HUES48 (cell line): ENCODE results near the gene ZSWIM5.
"Not testable (repeated sequence)": the region's sequence is repeated elsewhere in the genome, so short reads cannot be mapped to it uniquely, and the experiment has no call there.

Source experiments
- H3K27ac ChIP-seq: one replicate; pipeline ENCODE4 v1.7.0; 2013; ENCODE audit warnings: low read depth, low read length, inconsistent platforms
- H3K27me3 ChIP-seq: 2 replicates; pipeline ENCODE4 v1.6.1; 2013; ENCODE audit warnings: mild to moderate bottlenecking, low read length; ENCODE audit not compliant: control insufficient read depth, insufficient read depth
- H3K36me3 ChIP-seq: 2 replicates; pipeline ENCODE4 v1.6.1; 2013; ENCODE audit warnings: low read length; ENCODE audit not compliant: control insufficient read depth, insufficient read depth
- H3K4me1 ChIP-seq: 2 replicates; pipeline ENCODE4 v1.6.1; 2013; ENCODE audit warnings: mild to moderate bottlenecking, low read length; ENCODE audit not compliant: control insufficient read depth, insufficient read depth
- H3K4me3 ChIP-seq: 2 replicates; pipeline ENCODE4 v1.5.1; 2013; ENCODE audit warnings: mild to moderate bottlenecking, low read depth, low read length
- H3K9ac ChIP-seq: 2 replicates; pipeline ENCODE4 v1.6.1; 2013; ENCODE audit warnings: mild to moderate bottlenecking, low read depth, low read length, moderate library complexity
- H3K9me3 ChIP-seq: 2 replicates; pipeline ENCODE4 v1.6.1; 2013; ENCODE audit warnings: low read length; ENCODE audit not compliant: control insufficient read depth, insufficient read depth

The ZSWIM5 gene

DNA sequence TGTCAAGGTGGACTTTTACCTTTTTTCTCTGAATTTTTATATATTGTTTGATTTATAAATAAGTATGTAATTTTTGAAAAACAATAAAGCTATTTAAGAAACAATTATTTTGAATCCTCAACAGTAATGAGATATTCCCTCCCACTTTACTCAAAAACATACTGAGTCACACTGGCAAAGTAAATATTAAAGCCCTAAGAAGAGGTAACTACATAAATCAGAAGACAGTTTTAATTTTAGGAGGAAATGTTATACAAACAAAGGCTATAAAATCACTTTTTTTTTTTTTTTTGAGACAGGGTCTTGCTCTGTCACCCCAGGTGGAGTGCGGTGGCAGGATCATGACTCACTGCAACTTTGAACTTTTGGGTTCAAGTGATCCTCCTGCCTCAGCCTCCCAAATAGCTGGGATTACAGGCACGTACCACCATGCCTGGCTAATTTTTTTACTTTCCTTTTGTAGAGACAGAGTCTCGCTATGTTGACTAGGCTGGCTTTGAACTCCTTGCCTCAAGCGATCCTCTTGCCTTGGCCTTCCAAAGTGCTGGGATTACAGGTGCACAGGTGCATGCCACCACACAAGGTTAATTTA lies 36.2 kb downstream of the ZSWIM5 start:
- H3K27me3 ChIP-seq = no peaks in the 10 kb centered on the region
- H3K27ac ChIP-seq = no peak overlapping the region
- H3K9ac ChIP-seq = no peak overlapping the region
- no peak overlapping the region for H3K4me3 ChIP-seq
- no peaks in the 10 kb centered on the region for H3K4me1 ChIP-seq
- H3K9me3 ChIP-seq = no peaks in the 10 kb centered on the region
- no peaks in the 10 kb centered on the region for H3K36me3 ChIP-seq

DNA sequence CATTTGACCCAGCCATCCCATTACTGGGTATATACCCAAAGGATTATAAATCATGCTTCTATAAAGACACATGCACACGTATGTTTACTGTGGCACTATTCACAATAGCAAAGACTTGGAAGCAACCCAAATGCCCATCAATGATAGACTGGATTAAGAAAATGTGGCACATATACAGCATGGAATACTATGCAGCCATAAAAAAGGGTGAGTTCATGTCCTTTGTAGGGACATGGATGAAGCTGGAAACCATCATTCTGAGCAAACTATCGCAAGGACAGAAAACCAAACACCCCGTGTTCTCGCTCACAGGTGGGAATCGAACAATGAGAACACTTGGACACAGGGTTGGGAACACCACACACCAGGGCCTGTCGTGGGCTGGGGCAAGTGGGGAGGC lies 38.5 kb downstream of the ZSWIM5 start:
- not testable (repeated sequence) for H3K4me1 ChIP-seq, H3K27ac ChIP-seq, H3K4me3 ChIP-seq, H3K9me3 ChIP-seq, H3K9ac ChIP-seq, H3K27me3 ChIP-seq, H3K36me3 ChIP-seq

DNA sequence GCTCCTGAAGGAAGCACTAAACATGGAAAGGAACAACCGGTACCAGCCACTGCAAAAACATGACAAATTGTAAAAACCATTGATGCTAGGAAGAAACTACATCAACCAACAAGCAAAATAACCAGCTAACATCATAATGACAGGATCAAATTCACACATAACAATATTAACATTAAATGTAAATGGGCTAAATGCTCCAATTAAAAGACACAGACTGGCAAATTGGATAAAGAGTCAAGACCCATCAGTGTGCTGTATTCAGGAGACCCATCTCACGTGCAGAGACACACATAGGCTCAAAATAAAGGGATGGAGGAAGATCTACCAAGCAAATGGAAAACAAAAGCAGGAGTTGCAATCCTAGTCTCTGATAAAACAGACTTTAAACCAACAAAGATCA lies 42.1 kb downstream of the ZSWIM5 start:
- not testable (repeated sequence) for H3K36me3 ChIP-seq, H3K4me3 ChIP-seq, H3K9ac ChIP-seq, H3K27me3 ChIP-seq, H3K4me1 ChIP-seq, H3K9me3 ChIP-seq, H3K27ac ChIP-seq

DNA sequence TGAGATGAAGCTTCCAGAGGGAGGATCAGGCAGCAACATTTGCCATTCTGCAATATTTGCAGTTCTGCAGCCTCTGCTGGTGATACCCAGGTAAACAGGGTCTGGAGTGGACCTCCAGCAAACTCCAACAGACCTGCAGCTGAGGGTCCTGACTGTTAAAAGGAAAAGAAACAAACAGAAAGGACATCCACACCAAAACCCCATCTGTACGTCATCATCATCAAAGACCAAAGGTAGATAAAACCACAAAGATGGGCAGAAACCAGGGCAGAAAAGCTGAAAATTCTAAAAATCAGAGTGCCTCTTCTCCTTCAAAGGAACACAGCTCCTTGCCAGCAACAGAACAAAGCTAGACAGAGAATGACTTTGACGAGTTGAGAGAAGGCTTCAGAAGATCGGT lies 43.3 kb downstream of the ZSWIM5 start:
- not testable (repeated sequence) for H3K9ac ChIP-seq, H3K4me1 ChIP-seq, H3K9me3 ChIP-seq, H3K36me3 ChIP-seq, H3K27ac ChIP-seq, H3K27me3 ChIP-seq, H3K4me3 ChIP-seq

DNA sequence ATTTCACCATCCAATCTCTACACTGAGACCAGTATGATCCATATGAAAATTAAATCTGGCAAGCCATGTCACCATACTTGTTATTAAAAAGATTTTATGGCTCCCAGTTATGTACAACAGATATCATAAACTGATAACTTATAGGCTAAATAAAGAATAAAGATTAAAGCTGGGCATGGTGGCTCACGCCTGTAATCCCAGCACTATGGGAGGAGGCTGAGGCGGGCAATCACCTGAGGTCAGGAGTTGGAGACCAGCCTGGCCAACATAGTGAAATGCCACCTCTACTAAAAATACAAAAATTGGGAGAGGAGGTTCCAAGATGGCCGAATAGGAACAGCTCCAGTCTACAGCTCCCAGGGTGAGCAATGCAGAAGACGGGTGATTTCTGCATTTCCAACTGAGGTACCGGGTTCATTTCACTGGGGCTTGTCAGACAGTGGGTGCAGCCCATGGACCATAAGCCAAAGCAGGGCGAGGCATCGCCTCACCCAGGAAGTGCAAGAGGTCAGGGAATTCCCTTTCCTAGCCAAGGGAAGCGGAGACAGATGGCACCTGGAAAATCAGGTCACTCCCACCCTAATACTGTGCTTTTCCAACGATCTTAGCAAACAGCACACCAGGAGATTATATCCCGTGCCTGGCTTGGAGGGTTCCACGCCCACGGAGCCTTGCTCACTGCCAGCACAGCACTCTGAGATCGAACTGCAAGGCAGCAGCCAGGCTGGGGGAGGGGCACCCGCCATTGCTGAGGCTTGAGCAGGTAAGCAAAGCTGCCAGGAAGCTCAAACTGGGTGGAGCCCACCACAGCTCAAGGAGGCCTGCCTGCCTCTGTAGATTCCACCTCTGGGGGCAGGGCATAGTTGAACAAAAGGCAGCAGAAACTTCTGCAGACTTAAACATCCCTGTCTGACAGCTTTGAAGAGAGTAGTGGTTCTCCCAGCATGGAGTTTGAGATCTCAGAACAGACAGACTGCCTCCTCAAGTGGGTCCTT lies 44.1 kb downstream of the ZSWIM5 start:
- H3K27me3 ChIP-seq, H3K36me3 ChIP-seq, H3K9ac ChIP-seq, H3K27ac ChIP-seq, H3K4me1 ChIP-seq, H3K4me3 ChIP-seq, H3K9me3 ChIP-seq: not testable (repeated sequence)

DNA sequence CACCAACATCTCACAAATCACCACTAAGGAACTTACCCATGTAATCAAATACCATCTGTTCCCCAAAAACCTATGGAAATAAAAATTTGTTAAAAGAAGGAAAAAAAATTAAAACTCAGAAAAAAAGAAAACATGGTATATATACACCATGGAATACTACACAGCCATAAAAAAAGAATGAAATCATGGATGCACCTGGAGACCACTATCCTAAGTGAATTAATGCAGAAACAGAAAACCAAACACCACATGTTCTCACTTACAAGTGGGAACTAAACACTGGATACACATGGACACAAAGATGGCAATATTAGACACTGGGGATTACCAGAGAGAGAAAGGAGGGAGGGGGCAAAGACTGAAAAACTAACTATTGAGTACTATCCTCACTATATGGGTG lies 50.4 kb downstream of the ZSWIM5 start:
- Histone ChIP-seq H3K4me3 (no peak overlapping the region), H3K9me3 (no peaks in the 10 kb centered on the region), H3K36me3 (no peaks in the 10 kb centered on the region), H3K4me1 (no peaks in the 10 kb centered on the region), H3K27me3 (no peaks in the 10 kb centered on the region), H3K9ac (no peak overlapping the region), H3K27ac (no peak overlapping the region)

DNA sequence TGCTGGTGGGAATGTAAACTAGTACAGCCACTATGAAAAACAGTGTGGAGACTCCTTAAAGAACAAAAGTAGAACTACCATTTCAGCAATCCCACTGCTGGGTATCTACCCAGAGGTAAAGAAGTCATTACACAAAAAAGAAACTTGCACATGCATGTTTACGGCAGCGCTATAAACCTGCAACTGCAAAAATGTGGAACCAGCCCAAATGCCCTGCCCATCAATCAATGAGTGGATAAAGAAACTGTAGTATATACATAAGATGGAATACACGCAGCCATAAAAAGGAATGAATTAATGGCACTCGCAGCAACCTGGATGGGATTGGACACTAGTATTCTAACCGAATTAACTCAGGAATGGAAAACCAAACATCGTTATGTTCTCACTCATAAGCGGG lies 51.0 kb downstream of the ZSWIM5 start:
- Histone ChIP-seq H3K27ac (no peak overlapping the region), H3K9me3 (no peaks in the 10 kb centered on the region), H3K36me3 (no peaks in the 10 kb centered on the region), H3K9ac (no peak overlapping the region), H3K4me3 (no peak overlapping the region), H3K4me1 (no peaks in the 10 kb centered on the region), H3K27me3 (no peaks in the 10 kb centered on the region)

DNA sequence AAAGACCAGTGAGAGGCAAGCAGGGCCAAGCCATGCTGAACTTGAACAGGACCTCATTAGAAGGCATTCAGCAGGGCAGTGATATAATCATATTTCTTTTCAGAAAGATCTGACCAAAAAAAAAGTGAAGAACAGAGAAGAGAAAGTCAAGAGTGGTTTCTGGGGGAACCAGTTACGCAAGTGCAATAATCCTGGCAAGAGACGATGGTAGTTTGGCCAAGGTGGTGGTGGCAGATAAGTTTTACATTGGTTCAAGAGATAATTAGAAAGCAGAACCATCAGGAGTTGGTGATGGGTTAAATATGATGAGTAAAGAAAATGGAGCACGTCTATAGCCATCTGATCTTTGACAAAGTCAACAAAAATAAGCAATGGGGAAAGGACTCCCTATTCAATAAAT lies 54.3 kb downstream of the ZSWIM5 start:
- H3K27ac ChIP-seq = no peak overlapping the region
- H3K4me1 ChIP-seq = peaks cover 4% of the 10 kb centered on the region; the same call in 1 of the 2 replicates
- H3K9me3 ChIP-seq = no peaks in the 10 kb centered on the region
- no peak overlapping the region for H3K9ac ChIP-seq
- H3K36me3 ChIP-seq = no peaks in the 10 kb centered on the region
- H3K4me3 ChIP-seq = no peak overlapping the region
- H3K27me3 ChIP-seq = no peaks in the 10 kb centered on the region

DNA sequence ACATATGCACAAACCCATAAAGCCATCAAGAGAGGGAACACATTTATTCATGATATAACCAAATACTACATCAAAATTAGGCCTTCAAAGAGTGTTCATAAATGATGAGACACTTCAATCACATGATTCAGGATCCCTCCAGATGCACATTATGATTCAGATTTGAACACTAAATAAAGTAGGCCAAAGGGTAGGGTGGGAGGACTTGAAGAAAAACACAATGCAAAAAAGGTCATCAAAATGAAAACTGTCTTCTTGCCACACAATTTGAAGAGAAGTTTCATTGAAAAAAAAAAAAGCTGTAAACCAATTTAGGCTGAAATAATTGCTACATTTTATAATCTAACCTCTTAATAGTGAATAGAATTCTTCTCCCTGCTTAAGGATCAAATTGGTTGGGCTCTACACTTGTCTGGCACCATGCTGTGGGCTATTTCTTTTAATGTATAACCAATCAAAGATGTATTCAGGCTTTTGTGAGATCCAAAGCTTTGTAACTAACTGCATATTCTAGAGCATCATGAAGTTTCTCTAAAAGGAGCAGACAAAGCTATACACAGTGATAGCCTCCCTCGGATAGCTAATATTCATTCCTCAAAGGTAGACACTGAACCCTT lies 58.1 kb downstream of the ZSWIM5 start:
- peaks cover 4% of the 10 kb centered on the region; the same call in 1 of the 2 replicates for H3K4me1 ChIP-seq
- no peak overlapping the region for H3K9ac ChIP-seq
- H3K9me3 ChIP-seq = no peaks in the 10 kb centered on the region
- H3K36me3 ChIP-seq = no peaks in the 10 kb centered on the region
- no peak overlapping the region for H3K27ac ChIP-seq
- H3K4me3 ChIP-seq = no peak overlapping the region
- H3K27me3 ChIP-seq = no peaks in the 10 kb centered on the region

DNA sequence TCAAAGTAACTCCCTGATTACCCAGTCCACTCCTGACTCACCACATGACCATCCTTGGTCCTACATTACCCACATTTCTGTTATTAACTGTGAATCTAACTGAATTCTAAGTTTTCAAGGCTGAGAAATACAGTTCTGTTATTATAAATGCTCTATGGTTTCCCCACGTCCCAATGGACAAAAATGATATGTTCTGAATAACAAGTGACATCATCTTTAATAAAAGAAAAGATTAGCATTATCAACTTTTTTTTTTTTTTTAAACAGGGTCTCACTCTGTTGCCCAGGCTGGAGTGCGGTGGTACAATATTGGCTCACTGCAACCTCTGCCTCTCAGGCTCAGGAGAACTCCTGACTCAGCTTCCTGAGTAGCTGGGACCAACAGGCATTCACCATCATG lies 59.6 kb downstream of the ZSWIM5 start:
- Histone ChIP-seq H3K36me3 (no peaks in the 10 kb centered on the region), H3K9me3 (no peaks in the 10 kb centered on the region), H3K27me3 (no peaks in the 10 kb centered on the region), H3K4me3 (no peak overlapping the region), H3K4me1 (peaks cover 4% of the 10 kb centered on the region; the same call in 1 of the 2 replicates), H3K9ac (no peak overlapping the region), H3K27ac (no peak overlapping the region)
